GM12875 (cell line): Measurements from ENCODE around the gene GDAP2.
A peak's percentile ranks its signal among the peaks of the same experiment; 100 is the strongest.

Experiments
- H3K4me3 ChIP-seq: one replicate; pipeline ENCODE4 v1.5.1; 2011; ENCODE audit warnings: low read depth, low read length, control low read depth
- CTCF ChIP-seq: IDR thresholded peaks from 2 replicates; pipeline ENCODE4 v1.5.1; 2011; ENCODE audit warnings: low read depth, mild to moderate bottlenecking, control low read depth, inconsistent platforms, low read length, moderate library complexity, borderline replicate concordance; ENCODE audit not compliant: insufficient read depth

Gene GDAP2

GRCh38 chr1:117904485-117904884, 24.9 kb downstream of the GDAP2 start:
- no peak for TF ChIP-seq CTCF
- no peak overlapping the region for H3K4me3 ChIP-seq

- TF ChIP-seq CTCF: no peak
- no peak overlapping the region for H3K4me3 ChIP-seq
Measured at GRCh38 chr1:117902944-117903343, 26.5 kb downstream of the GDAP2 start.

- no peak overlapping the region for H3K4me3 ChIP-seq
- no peak for TF ChIP-seq CTCF
Measured at GRCh38 chr1:117899801-117900200, 29.6 kb downstream of the GDAP2 start.

- TF ChIP-seq CTCF: no peak
- no peak overlapping the region for H3K4me3 ChIP-seq
Measured at GRCh38 chr1:117897551-117897950, 31.9 kb downstream of the GDAP2 start.

GRCh38 chr1:117895482-117896114, 33.8 kb downstream of the GDAP2 start:
- TF ChIP-seq CTCF: peak; percentile 63
- no peak overlapping the region for H3K4me3 ChIP-seq

- TF ChIP-seq CTCF: no peak
- H3K4me3 ChIP-seq: no peak overlapping the region
Measured at GRCh38 chr1:117894078-117894477, 35.3 kb downstream of the GDAP2 start.

GRCh38 chr1:117892512-117892911, 36.9 kb downstream of the GDAP2 start:
- TF ChIP-seq CTCF: no peak
- H3K4me3 ChIP-seq: no peak overlapping the region
